Panc1 (cell line): ENCODE results near the gene BLTP2. TPM values are rescaled to one million over a fixed set of nuclear protein-coding genes. Genes with fewer than 3 reads are reported as not detected.

Source experiments
- ATAC-seq: fragments of 200-7000 bp; cut with Tn5 transposase; 2 replicates; pipeline ENCODE4 v1.9.1; 2020; ENCODE audit warnings: mild to moderate bottlenecking, moderate library complexity
- BruUV-seq: library from RNA; stranded (reverse); fragments of 400-500 nt; replicated peaks from 2 replicates; lab custom pipeline; 2021; lab: Mats Ljungman, UMichigan
- CTCF ChIA-PET: fragments of 300-600 bp; sonication (Branson Sonifier 250); formaldehyde crosslinking; loops from one replicate; lab custom pipeline; 2022; ENCODE audit warnings: antibody characterized with exemption; lab: Charles Lee
- POLR2A ChIA-PET: fragments of 300-600 bp; sonication (Branson Sonifier 250); formaldehyde crosslinking; loops from one replicate; lab custom pipeline; 2022; ENCODE audit warnings: antibody characterized with exemption; lab: Charles Lee
- DNase-seq: peaks from one replicate; pipeline ENCODE4 v3.0.0-alpha.2; 2010; ENCODE audit warnings: low read depth, low spot score
- H3K27ac ChIP-seq: 2 replicates; pipeline ENCODE4 v1.5.1; 2011; ENCODE audit warnings: mild to moderate bottlenecking, low read length, inconsistent platforms
- H3K27me3 ChIP-seq: fragments of 200-500 bp; sonication (Bioruptor generic); 2 replicates; pipeline ENCODE4 v1.6.0; 2014; ENCODE audit warnings: low read length, inconsistent platforms; ENCODE audit not compliant: control insufficient read depth, insufficient read depth
- H3K36me3 ChIP-seq: fragments of 200-500 bp; sonication (Bioruptor generic); 2 replicates; pipeline ENCODE4 v1.5.1; 2014; ENCODE audit warnings: inconsistent platforms, mild to moderate bottlenecking, low read length, moderate library complexity; ENCODE audit not compliant: control insufficient read depth, insufficient read depth
- H3K4me1 ChIP-seq: 2 replicates; pipeline ENCODE4 v1.5.1; 2011; ENCODE audit warnings: inconsistent platforms, mild to moderate bottlenecking, low read length, moderate library complexity; ENCODE audit not compliant: control insufficient read depth, insufficient read depth
- H3K4me3 ChIP-seq, 2 experiments: 2 replicates each; pipeline ENCODE4 v1.5.1; 2011 to 2012; ENCODE audit warnings: low read depth in 2 of 2, low read length in 2 of 2, mild to moderate bottlenecking in 2 of 2, inconsistent platforms in 1 of 2, moderate library complexity in 1 of 2
- H3K9me3 ChIP-seq: fragments of 200-500 bp; sonication (Bioruptor generic); 2 replicates; pipeline ENCODE4 v1.5.1; 2014; ENCODE audit warnings: low read depth, mild to moderate bottlenecking, inconsistent platforms, low read length, moderate library complexity; ENCODE audit not compliant: control insufficient read depth, insufficient read depth
- CTCF ChIP-seq: fragments of 450-650 bp; IDR thresholded peaks from 2 replicates; pipeline ENCODE4 v1.5.1; 2017; ENCODE audit warnings: mild to moderate bottlenecking
- POLR2AphosphoS5 ChIP-seq: IDR thresholded peaks from 2 replicates; pipeline ENCODE4 v1.6.1; 2012; ENCODE audit warnings: mild to moderate bottlenecking, low read depth, low read length, moderate library complexity
- REST ChIP-seq, 2 experiments: IDR thresholded peaks; 2 replicates each; pipeline ENCODE4 v1.6.1; 2011 to 2012; ENCODE audit warnings: low read depth in 2 of 2, control low read depth in 1 of 2, low read length in 1 of 2, mild to moderate bottlenecking in 1 of 2, moderate library complexity in 1 of 2; ENCODE audit not compliant: insufficient read depth in 1 of 2
- SIN3A ChIP-seq: IDR thresholded peaks from 2 replicates; pipeline ENCODE4 v1.6.1; 2012; ENCODE audit warnings: low read depth, mild to moderate bottlenecking, low read length, moderate library complexity, borderline replicate concordance; ENCODE audit not compliant: insufficient read depth
- TCF7L2 ChIP-seq: IDR thresholded peaks from 2 replicates; pipeline ENCODE4 v1.6.1; 2011; ENCODE audit warnings: mild to moderate bottlenecking, low read depth, low read length, inconsistent platforms
- in situ Hi-C: cut with HindIII; loops from 2 replicates; pipeline ENCODE4 v1.10.0; 2016; ENCODE audit warnings: low sequenced_read_pairs, low pct_unique_long_range_greater_than_20kb
- intact Hi-C: fragments of 100-400 bp; cut with micrococcal nuclease; formaldehyde crosslinking; loops from one replicate; pipeline ENCODE4 v1.10.0; 2022; ENCODE audit not compliant: unreplicated experiment
- total RNA-seq: library from RNA; stranded (reverse); gene quantifications from one replicate; pipeline ENCODE4 v1.2.1, GENCODE V29; 2021; ENCODE audit not compliant: unreplicated experiment

Gene BLTP2
- total RNA-seq, 1 experiment from 2014 or later, result 271 TPM

GRCh38 chr17:28689011-28689410 lies 44.1 kb upstream of the BLTP2 start:
- H3K36me3 ChIP-seq, result peaks cover 44% of the 10 kb centered on the region
- ChIA-PET POLR2A (no interaction called here), CTCF (no interaction called here)
- no TSS peak for BruUV-seq
- H3K27ac ChIP-seq, result no peak overlapping the region
- in situ Hi-C loops, result no loop called here
- no peak for ATAC-seq
- H3K27me3 ChIP-seq, result no peaks in the 10 kb centered on the region
- H3K4me1 ChIP-seq, result no peaks in the 10 kb centered on the region
- no peaks in the 10 kb centered on the region for H3K9me3 ChIP-seq
- intact Hi-C loops, result no loop called here
- no peak overlapping the region for H3K4me3 ChIP-seq
- no peak for DNase-seq
- no peak for TF ChIP-seq REST (IDR thresholded peaks at IDR 0.05; ENCODE audit: insufficient read depth in 1 of 2, low read depth in 2 of 2, low read length in 1 of 2)
- no peak for TF ChIP-seq TCF7L2

- BruUV-seq, result TSS peak; percentile 43
- ChIA-PET CTCF (no interaction called here), POLR2A (no interaction called here)
- DNase-seq (no peak), ATAC-seq (no peak)
- H3K27ac ChIP-seq, result no peak overlapping the region
- H3K9me3 ChIP-seq, result no peaks in the 10 kb centered on the region
- in situ Hi-C loops (no loop called here), intact Hi-C loops (no loop called here)
- TF ChIP-seq POLR2AphosphoS5 (no peak), CTCF (no peak), SIN3A (no peak), TCF7L2 (no peak)
- no peak overlapping the region for H3K4me3 ChIP-seq
- H3K36me3 ChIP-seq, result peaks cover 46% of the 10 kb centered on the region
- no peaks in the 10 kb centered on the region for H3K4me1 ChIP-seq
- no peaks in the 10 kb centered on the region for H3K27me3 ChIP-seq
These were observed 43.5 kb upstream of the BLTP2 start for GRCh38 chr17:28688481-28688880.

- TF ChIP-seq POLR2AphosphoS5, result no peak
- no peak for TF ChIP-seq CTCF
- intact Hi-C loops (no loop called here), in situ Hi-C loops (no loop called here)
- DNase-seq, result no peak
- H3K27ac ChIP-seq, result no peak overlapping the region
- H3K4me3 ChIP-seq, result no peak overlapping the region
- ChIA-PET CTCF (no interaction called here), POLR2A (interaction anchor here (0.6 kb wide), 1 partner anchor 24 kb away, joined by 4 read pairs; the partner anchor contains the start of gene SUPT6H)
- BruUV-seq, result no TSS peak
- H3K36me3 ChIP-seq, result peaks cover 59% of the 10 kb centered on the region
- no peak for ATAC-seq
- H3K4me1 ChIP-seq, result no peaks in the 10 kb centered on the region
- H3K27me3 ChIP-seq, result no peaks in the 10 kb centered on the region
- H3K9me3 ChIP-seq, result no peaks in the 10 kb centered on the region
These were observed 41.3 kb upstream of the BLTP2 start for GRCh38 chr17:28686296-28686695.
